ENCODE data around the gene USP17L28.
"Not testable (repeated sequence)": the region's sequence is repeated elsewhere in the genome, so short reads cannot be mapped to it uniquely, and the experiment has no call there.

DNA sequence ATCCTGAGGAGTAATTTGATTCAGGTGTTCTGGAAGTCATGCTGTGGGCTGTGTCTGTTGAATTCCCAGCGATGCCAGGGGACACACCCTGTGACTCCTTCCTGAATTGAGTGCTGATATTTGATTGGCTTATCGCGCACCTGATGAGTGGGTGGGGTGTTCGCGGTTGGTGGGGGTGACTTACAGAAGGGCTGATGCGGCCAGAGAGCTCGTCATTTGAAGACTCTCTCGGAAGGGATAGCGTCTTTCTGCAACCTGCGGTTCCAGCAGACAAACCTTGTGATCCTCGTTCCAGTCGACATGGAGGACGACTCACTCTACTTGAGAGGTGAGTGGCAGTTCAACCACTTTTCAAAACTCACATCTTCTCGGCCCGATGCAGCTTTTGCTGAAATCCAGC, 4.6 kb downstream of the USP17L28 start, which contains the start of gene USP17L29:
- TF ChIP-seq, protein P1, sequence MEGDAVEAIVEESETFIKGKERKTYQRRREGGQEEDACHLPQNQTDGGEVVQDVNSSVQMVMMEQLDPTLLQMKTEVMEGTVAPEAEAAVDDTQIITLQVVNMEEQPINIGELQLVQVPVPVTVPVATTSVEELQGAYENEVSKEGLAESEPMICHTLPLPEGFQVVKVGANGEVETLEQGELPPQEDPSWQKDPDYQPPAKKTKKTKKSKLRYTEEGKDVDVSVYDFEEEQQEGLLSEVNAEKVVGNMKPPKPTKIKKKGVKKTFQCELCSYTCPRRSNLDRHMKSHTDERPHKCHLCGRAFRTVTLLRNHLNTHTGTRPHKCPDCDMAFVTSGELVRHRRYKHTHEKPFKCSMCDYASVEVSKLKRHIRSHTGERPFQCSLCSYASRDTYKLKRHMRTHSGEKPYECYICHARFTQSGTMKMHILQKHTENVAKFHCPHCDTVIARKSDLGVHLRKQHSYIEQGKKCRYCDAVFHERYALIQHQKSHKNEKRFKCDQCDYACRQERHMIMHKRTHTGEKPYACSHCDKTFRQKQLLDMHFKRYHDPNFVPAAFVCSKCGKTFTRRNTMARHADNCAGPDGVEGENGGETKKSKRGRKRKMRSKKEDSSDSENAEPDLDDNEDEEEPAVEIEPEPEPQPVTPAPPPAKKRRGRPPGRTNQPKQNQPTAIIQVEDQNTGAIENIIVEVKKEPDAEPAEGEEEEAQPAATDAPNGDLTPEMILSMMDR (conservative IDR thresholded peaks at IDR 0.05; ENCODE audit: low read depth, low read length), result not testable (repeated sequence)
- TF ChIP-seq EZH2 (IDR thresholded peaks at IDR 0.05; ENCODE audit: borderline replicate concordance, low read depth, low read length, poor library complexity, severe bottlenecking), result not testable (repeated sequence)
